Measurements from ENCODE around the gene PTBP2. TPM values are rescaled to one million over a fixed set of nuclear protein-coding genes. Genes with fewer than 3 reads are reported as not detected.

The PTBP2 gene
- total RNA-seq, result 100 to 1,000 TPM in 1 of 4 donors, 10 to 100 TPM in 3; 24.7 to 630 (median 44.3) TPM

- in situ Hi-C loops (cut with MboI; ENCODE audit: low pct_ligation_motif_present in 1 of 4, low pct_unique_long_range_greater_than_20kb in 1 of 4, low sequenced_read_pairs in 3 of 4), result no loop called here
- Histone ChIP-seq H3K27me3 (no peaks in the 10 kb centered on the region), H3K4me3 (peak within 1 kb of the TSS; percentile 57 to 87 (median 74)), H3K9me3 (no peaks in the 10 kb centered on the region), H3K4me1 (peaks cover 0 to 17% (median 12%) of the 10 kb centered on the region in 4 donors), H3K36me3 (no peaks in the 10 kb centered on the region), H3K27ac (peak within 1 kb of the TSS; percentile 90 to 96 (median 92))
- no peak for TF ChIP-seq EP300 (IDR thresholded peaks at IDR 0.05; ENCODE audit: low read depth)
- TF ChIP-seq POLR2AphosphoS5 (IDR thresholded peaks at IDR 0.05), result peak; percentile 19 to 73 (median 39)
- TF ChIP-seq POLR2A (IDR thresholded peaks at IDR 0.05), result peak; percentile 16
- no peak for TF ChIP-seq CTCF (IDR thresholded peaks at IDR 0.05)
- DNase-seq, result peak; percentile 84
- intact Hi-C loops (cut with DNase I; ENCODE audit: low total_unique reads), result no loop called here
- WGBS, 2 donors (ENCODE audit: low coverage in 1 of 2), result 1% methylated on average over 55 of the region's 75 CpGs; no CpG with 5 or more reads in 1 of the 2 donors
Measured at GRCh38 chr1:96721416-96722160, at the start of gene PTBP2. Gene PTBP2 (plus strand): TSS chr1:96721784. CDS start chr1:96721865, 81 bp downstream.

GRCh38 chr1:96674915-96675314 lies 46.7 kb upstream of the PTBP2 start:
- intact Hi-C loops (cut with DNase I; ENCODE audit: low total_unique reads), result no loop called here
- Histone ChIP-seq H3K36me3 (no peaks in the 10 kb centered on the region), H3K4me3 (no peak overlapping the region), H3K4me1 (no peaks in the 10 kb centered on the region), H3K27ac (no peak overlapping the region), H3K27me3 (no peaks in the 10 kb centered on the region), H3K9me3 (peaks cover 0 to 5% of the 10 kb centered on the region in 2 donors)
- in situ Hi-C loops (cut with MboI; ENCODE audit: low pct_ligation_motif_present in 1 of 4, low pct_unique_long_range_greater_than_20kb in 1 of 4, low sequenced_read_pairs in 3 of 4), result no loop called here
- no peak for DNase-seq
- TF ChIP-seq POLR2AphosphoS5 (IDR thresholded peaks at IDR 0.05) (no peak), EP300 (IDR thresholded peaks at IDR 0.05; ENCODE audit: low read depth) (no peak), POLR2A (IDR thresholded peaks at IDR 0.05) (no peak), CTCF (IDR thresholded peaks at IDR 0.05) (no peak)
- WGBS, 2 donors (ENCODE audit: low coverage in 1 of 2), result 47% methylated on average over 1 of the region's 1 CpG; no CpG with 5 or more reads in 1 of the 2 donors

GRCh38 chr1:96682056-96682455 lies 39.5 kb upstream of the PTBP2 start:
- in situ Hi-C loops (cut with MboI; ENCODE audit: low pct_ligation_motif_present in 1 of 4, low pct_unique_long_range_greater_than_20kb in 1 of 4, low sequenced_read_pairs in 3 of 4), result no loop called here
- Histone ChIP-seq H3K27ac (no peak overlapping the region), H3K27me3 (no peaks in the 10 kb centered on the region), H3K4me1 (no peaks in the 10 kb centered on the region), H3K4me3 (no peak overlapping the region), H3K36me3 (no peaks in the 10 kb centered on the region), H3K9me3 (no peaks in the 10 kb centered on the region)
- intact Hi-C loops (cut with DNase I; ENCODE audit: low total_unique reads), result no loop called here
- TF ChIP-seq EP300 (IDR thresholded peaks at IDR 0.05; ENCODE audit: low read depth) (no peak), POLR2AphosphoS5 (IDR thresholded peaks at IDR 0.05) (no peak), POLR2A (IDR thresholded peaks at IDR 0.05) (no peak), CTCF (IDR thresholded peaks at IDR 0.05) (no peak)
- DNase-seq, result no peak
- 74 to 83% methylated on average over 5 to 6 of the region's 6 CpGs for WGBS, 2 donors (ENCODE audit: low coverage in 1 of 2)

GRCh38 chr1:96683931-96684330 lies 37.7 kb upstream of the PTBP2 start:
- H3K4me3 ChIP-seq, result no peak overlapping the region
- TF ChIP-seq EP300 (IDR thresholded peaks at IDR 0.05; ENCODE audit: low read depth) (no peak), POLR2AphosphoS5 (IDR thresholded peaks at IDR 0.05) (peak; percentile 10 to 67 (median 20)), CTCF (IDR thresholded peaks at IDR 0.05) (no peak), POLR2A (IDR thresholded peaks at IDR 0.05) (no peak)
- peak overlapping the region in 3 of 4 donors; percentile 8 to 24 (median 11) for H3K27ac ChIP-seq
- no peaks in the 10 kb centered on the region for H3K27me3 ChIP-seq
- WGBS, 2 donors (ENCODE audit: low coverage in 1 of 2), result 71 to 92% methylated on average over 2 of the region's 2 CpGs
- in situ Hi-C loops (cut with MboI; ENCODE audit: low pct_ligation_motif_present in 1 of 4, low pct_unique_long_range_greater_than_20kb in 1 of 4, low sequenced_read_pairs in 3 of 4), result no loop called here
- no peaks in the 10 kb centered on the region for H3K9me3 ChIP-seq
- no peak for DNase-seq
- no peaks in the 10 kb centered on the region for H3K4me1 ChIP-seq
- intact Hi-C loops (cut with DNase I; ENCODE audit: low total_unique reads), result no loop called here
- no peaks in the 10 kb centered on the region for H3K36me3 ChIP-seq

Measured in transverse colon (tissue), 4 donors.